Measurements from ENCODE around the gene HNRNPH1.
A peak's percentile ranks its signal among the peaks of the same experiment; 100 is the strongest.

Gene HNRNPH1

GRCh38 chr5:179623906-179624741 lies 653 bp upstream of the HNRNPH1 start:
- peak; percentile 26 for DNase-seq (ENCODE audit: low read depth)

GRCh38 chr5:179621551-179622214 lies 1.8 kb downstream of the HNRNPH1 start:
- DNase-seq (ENCODE audit: low read depth), result no peak

GRCh38 chr5:179620703-179621350 lies 2.6 kb downstream of the HNRNPH1 start:
- no peak for DNase-seq (ENCODE audit: low read depth)

- DNase-seq (ENCODE audit: low read depth), result no peak
These were observed 3.2 kb downstream of the HNRNPH1 start for GRCh38 chr5:179620293-179620692.

GRCh38 chr5:179619776-179620175 lies 3.7 kb downstream of the HNRNPH1 start:
- no peak for DNase-seq (ENCODE audit: low read depth)

- no peak for DNase-seq (ENCODE audit: low read depth)
These were observed 4.4 kb downstream of the HNRNPH1 start for GRCh38 chr5:179618923-179619554.

- DNase-seq (ENCODE audit: low read depth), result no peak
These were observed 5.5 kb downstream of the HNRNPH1 start for GRCh38 chr5:179617930-179618329.

- DNase-seq (ENCODE audit: low read depth), result no peak
These were observed 7.4 kb downstream of the HNRNPH1 start for GRCh38 chr5:179616002-179616594.

- DNase-seq (ENCODE audit: low read depth), result no peak
These were observed 8.3 kb downstream of the HNRNPH1 start for GRCh38 chr5:179615203-179615602.

GRCh38 chr5:179614745-179615144 lies 8.7 kb downstream of the HNRNPH1 start:
- no peak for DNase-seq (ENCODE audit: low read depth)

- DNase-seq (ENCODE audit: low read depth), result no peak
These were observed 9.9 kb downstream of the HNRNPH1 start for GRCh38 chr5:179613460-179614071.

- no peak for DNase-seq (ENCODE audit: low read depth)
These were observed 10.7 kb downstream of the HNRNPH1 start for GRCh38 chr5:179612577-179613459.

GRCh38 chr5:179610903-179611265 lies 12.6 kb downstream of the HNRNPH1 start:
- DNase-seq (ENCODE audit: low read depth), result no peak

GRCh38 chr5:179610109-179610902 lies 13.2 kb downstream of the HNRNPH1 start:
- DNase-seq (ENCODE audit: low read depth), result no peak

GRCh38 chr5:179609834-179610108 lies 13.7 kb downstream of the HNRNPH1 start:
- DNase-seq (ENCODE audit: low read depth), result no peak

GRCh38 chr5:179608131-179608581 lies 15.3 kb downstream of the HNRNPH1 start:
- peak; percentile 19 for DNase-seq (ENCODE audit: low read depth)

- no peak for DNase-seq (ENCODE audit: low read depth)
These were observed 16.1 kb downstream of the HNRNPH1 start for GRCh38 chr5:179607160-179607931.

- DNase-seq (ENCODE audit: low read depth), result no peak
These were observed 16.6 kb downstream of the HNRNPH1 start for GRCh38 chr5:179606910-179607159.

- DNase-seq (ENCODE audit: low read depth), result no peak
These were observed 17.2 kb downstream of the HNRNPH1 start for GRCh38 chr5:179606071-179606909.

Measured in T-helper 22 cell (primary cell).